Measurements from ENCODE around the gene CDAN1.
"Not testable (repeated sequence)": the region's sequence is repeated elsewhere in the genome, so short reads cannot be mapped to it uniquely, and the experiment has no call there.

DNA sequence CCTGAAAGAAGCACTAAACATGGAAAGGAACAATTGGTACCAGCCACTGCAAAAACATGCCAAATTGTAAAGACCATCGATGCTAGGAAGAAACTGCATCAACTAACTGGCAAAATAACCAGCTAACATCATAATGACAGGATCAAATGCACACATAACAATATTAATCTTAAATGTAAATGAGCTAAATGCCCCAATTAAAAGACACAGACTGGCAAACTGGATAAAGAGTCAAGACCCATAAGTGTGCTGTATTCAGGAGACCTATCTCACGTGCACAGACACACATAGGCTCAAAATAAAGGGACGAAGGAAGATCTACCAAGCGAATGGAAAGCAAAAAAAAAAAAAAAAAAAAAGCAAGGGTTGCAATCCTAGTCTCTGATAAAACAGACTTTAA lies 29.2 kb upstream of the CDAN1 start:
- not testable (repeated sequence) for TF ChIP-seq CTCF, MYC (IDR thresholded peaks at IDR 0.05; ENCODE audit: low read depth, low read length)

All from NB4 (cell line).